T-helper 2 cell (primary cell): ENCODE data around the gene CNNM3.

Source experiments
- DNase-seq, 5 experiments: peaks; one replicate each; pipeline versions ENCODE4 v3.0.0 to v3.0.0-alpha.2; 2012 to 2022

CNNM3 gene

GRCh38 chr2:96866149-96866548, 50.1 kb downstream of the CNNM3 start:
- no peak for DNase-seq

GRCh38 chr2:96866586-96866985, 50.5 kb downstream of the CNNM3 start:
- no peak for DNase-seq

DNA sequence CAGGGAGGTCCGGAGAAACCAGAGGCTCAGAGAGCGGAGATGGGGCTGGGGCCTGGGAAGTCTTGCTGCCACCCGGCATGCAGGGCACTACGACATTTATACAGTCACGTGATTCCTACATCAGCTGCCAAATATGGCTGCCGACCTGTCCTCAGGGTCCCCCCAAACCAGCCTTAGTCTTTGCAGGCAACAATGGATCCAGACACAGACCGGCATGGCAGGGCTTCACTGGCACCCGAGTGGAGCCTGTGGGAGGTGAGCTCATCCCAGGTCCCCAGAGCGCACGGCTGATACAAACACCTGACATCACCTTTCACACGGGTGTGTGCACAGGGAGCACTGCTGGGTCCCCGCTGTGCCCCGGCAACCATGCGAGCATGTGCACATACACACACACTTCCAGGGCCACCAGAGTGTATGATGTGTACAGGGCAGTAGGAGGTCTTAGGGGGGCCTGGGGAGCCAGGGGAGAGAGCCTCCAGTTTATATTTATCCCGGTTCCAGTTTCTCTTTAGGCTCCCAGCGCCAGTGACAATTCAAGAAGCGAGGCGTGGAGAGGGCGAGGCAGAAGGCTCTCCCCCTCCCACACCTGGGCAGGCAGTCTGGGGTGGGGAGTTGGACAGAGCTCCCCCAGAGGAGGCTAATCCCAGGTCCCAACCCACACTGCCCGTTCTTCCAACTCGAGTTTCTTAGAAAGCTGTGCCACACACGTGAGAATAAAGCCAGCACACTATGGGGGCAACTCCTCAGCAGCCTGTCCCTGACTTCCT, 51.1 kb downstream of the CNNM3 start:
- peak in 1 of 5 experiments; percentile 31 for DNase-seq

DNA sequence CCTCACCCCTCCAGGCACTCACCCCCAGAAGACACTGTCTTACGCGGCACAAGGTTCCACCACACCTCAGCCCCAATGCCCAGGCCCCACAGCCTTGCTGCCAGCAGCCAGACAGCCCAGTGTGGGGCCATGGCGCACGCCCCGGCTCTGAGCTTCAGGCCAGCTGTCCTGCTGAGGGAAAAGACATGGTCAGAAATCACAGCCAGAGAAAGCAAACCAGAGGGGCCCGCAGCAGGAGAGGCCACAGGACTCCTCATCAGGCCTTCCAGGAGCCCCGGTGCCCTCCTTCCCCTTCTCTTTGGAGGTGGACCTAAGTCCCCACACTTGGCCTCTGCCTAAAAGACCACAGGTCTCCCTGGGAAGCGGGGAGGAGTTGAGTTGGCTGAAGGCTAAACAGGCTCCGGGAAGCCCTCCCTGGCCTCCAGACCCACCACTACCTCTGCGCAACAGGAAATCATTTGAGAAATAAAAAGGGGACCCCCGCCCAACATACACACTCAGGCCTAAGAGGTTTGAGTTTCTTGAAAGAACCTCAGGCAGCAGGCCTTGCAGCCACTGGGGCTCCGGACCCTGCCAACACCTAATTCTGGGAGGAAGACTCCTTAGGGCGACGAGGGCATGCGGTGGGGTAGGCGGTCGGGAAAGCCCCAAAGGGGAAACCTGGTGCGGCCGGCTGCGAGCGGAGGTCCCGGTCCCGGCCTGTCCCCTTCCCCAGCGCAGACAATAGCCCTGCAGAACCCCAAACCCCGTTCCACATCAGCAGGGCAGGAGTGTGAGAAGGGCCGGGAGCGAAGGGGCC, 51.9 kb downstream of the CNNM3 start:
- peak in 1 of 5 experiments; percentile 27 for DNase-seq

- DNase-seq, result peak; percentile 31 to 80 (median 48)
Observed at GRCh38 chr2:96868555-96869280, 52.6 kb downstream of the CNNM3 start.

- DNase-seq, result no peak
Observed at GRCh38 chr2:96869281-96869821, 53.3 kb downstream of the CNNM3 start.

DNA sequence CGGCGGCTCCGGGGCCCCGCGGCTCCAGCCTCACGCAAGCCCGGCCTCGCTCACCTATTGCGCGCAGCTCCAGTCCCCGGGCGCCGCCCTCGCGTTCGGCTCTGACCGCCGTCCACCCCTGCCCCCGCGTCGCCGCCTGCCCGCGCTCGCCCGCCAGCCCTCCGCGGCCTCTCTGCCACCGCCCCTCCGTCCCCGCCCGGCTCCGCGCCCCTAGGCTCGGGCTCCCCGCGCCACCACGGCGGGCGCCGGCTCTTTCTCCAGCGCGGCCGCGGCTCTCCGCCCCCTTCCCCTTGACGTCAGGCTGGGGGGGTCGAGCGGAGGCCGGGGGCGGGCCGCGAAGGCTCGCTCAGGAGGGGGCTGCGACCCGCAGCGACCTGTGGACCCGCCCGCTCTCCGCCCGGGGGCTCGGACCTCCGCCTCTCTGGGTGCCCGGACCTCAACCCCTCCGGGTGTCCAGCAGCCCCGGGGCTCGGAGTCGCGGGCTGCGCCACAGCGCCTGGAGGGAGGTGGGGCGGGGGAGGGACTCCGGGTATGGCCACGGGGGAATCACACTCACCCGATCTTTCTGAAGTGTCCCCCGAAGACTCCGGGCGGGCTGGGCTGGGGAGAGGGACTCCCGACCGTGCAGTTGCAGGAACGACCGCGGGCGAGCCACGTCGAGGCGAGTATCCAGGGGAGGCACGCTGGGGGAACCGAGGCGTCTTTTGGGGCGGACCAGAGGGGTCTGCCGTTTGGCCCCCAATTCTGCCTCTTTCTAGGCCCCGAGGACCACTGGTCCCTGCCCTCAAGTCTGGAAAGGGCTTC, 54.0 kb downstream of the CNNM3 start, which contains the start of gene SEMA4C:
SEMA4C (minus strand) TSS at position 259 of the 804 bp plus-strand sequence. CDS start 2,194 bp downstream, outside the sequence.
- peak; percentile 24 to 63 (median 59) for DNase-seq

DNA sequence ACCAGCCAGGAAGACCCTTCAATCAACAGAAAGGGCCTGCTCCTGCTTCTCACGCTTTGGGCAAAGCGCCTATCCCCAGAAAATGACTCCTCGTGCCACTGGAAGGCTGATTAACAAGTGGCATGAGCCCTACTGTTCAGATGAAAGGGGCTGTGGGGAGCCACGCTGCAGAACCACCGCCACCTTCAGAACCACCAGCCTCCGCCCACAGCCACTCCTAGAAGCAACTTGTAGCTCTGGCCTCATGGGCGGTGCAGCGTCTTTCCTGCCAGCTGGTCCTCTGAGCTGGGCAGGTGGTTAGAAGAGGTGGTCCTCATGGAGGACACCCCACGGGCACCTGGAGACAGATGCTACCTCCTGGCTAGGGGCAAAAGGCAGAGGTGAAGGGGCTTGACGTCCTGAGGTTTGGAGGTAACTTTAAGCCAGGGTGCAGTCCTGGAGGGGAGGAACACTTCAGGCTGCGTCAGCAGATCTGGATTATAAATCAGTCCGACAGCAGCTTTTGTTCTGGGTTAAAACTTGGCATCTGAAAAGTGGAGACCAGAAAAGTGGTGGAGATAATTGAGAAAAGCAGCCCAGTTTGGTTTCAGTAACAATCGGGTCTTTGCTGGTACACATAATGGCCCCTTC, 54.7 kb downstream of the CNNM3 start:
- DNase-seq, result peak in 4 of 5 experiments; percentile 22 to 77 (median 64)

- DNase-seq, result no peak
Observed at GRCh38 chr2:96872591-96873349, 56.7 kb downstream of the CNNM3 start.

DNA sequence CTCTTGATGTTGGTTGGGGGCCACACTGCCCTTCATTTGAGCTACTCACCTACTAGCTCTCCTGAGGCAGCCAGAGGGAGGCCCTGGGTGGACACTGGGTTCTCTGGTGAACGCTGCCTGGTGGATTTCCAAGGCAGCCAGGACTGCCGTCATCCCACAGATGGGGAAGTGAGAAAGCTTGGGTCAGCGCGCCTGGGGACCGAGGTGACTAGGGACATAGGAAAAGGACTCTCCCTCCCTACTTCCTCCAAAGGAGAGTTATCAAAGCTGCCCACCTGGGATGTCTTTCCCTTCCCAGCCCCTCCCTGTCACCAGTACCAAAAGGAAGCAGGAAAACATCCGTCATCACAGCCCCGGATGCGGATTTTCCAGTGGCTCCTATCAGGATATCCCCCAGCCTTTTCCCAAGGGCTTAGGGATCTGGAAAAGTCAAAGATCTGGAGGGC, 57.6 kb downstream of the CNNM3 start:
- DNase-seq, result no peak

GRCh38 chr2:96874198-96874831, 58.2 kb downstream of the CNNM3 start:
- no peak for DNase-seq

GRCh38 chr2:96875498-96876268, 59.6 kb downstream of the CNNM3 start:
- DNase-seq, result no peak

DNA sequence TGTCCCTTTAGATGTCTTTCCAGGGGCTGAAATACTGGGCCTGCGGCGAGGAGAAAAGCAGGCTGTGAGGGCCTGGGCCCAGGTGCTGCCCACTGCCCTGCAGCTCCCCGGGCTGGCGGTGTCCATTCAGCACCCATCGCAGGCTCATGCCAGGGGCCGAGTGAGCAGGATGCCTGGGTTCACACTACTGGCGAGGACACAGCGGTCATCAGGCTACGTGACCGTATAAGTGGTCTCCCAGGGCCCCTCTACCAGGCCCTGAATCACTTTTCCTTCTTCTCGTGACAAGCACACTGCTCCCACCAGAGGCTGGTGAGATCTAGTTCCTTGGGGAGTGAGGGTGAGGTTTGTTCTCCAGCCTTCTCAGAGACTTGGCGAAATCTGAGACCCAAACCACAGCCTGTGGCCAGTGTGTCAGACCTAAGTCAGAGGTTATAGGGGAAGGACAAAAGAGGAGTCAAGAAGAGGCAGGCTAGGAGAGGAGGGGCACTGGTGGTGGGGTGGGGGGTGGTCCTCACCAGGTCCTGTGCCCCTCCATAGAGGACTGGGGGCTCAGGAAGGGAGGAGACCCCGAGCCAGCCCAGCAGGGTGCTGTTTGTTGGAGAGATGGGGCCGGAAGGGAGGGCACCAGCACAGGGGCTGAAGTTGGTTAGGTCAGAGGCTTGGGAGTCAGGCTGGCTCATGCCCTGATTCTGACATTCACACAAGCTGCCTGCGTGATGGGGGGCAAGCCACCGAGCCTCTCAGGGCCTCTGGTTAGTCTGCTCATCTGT, 60.4 kb downstream of the CNNM3 start:
- no peak for DNase-seq

DNA sequence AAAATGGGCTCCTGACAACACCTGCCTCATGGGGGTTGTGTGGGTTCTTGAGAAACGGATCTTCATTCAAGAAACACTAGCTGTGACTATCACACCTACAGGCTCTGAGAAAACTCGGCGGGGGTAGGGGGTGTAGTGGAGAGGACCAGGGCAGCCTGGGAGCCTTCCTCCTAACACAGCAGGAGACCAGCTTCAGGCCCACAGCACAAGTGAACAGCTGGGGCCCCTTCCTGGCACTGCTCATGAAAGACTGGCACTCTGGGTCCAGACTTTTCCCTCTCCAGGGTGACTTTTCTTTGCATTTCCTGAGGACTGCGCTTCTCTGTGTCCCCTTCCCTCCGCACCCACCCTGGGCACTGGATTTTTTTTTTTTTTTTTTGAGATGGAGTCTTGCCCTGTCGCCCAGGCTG, 61.0 kb downstream of the CNNM3 start:
- DNase-seq, result no peak

DNA sequence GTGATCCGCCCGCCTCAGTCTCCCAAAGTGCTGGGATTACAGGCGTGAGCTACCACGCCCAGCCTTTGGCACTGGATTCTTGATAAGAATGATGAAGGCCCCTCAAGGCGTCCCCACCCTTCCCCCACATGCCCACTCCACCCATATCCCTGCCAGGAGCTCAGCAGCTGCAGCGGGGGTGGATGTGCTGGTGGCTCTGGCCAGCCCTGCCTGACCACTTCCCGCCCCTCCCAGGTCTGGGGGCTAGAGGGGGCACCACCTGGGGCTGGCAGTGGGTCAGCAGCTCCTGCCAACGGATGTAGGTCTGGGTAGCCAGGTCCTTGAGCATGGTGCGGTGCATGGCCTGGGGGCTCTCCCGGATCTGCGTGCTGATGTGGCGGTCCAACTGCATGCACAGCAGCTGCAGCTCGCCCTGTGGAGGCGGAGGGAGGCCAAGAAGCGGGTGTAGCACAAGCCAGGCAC, 61.6 kb downstream of the CNNM3 start:
- DNase-seq, result no peak

DNA sequence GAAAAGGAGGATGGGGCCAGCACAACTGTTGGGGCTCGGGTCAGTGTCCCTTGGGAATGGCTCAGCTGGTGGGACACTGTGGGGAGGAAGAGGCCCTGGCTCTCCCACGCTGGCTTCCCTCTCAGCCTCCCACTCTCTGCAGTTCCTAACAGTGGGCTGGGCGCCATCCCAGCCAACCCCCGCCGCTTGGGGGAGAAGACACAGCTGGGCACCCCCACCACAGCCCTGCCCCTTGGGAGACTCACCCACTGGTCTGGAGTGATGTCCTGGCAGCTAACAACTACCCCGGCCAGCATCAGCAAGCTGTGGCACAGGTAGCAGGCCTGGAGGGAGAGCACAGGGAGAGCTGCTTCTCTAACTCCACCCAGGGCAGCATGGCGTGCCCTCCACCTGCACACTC, 62.1 kb downstream of the CNNM3 start:
- DNase-seq, result no peak

GRCh38 chr2:96878796-96879544, 62.9 kb downstream of the CNNM3 start:
- DNase-seq, result no peak
